Chondrocyte (in vitro differentiated cells): ENCODE results near the gene SLC41A3. TPM values are rescaled to one million over a fixed set of nuclear protein-coding genes. Genes with fewer than 3 reads are reported as not detected.

Source experiments
- DNase-seq: peaks from one replicate; pipeline ENCODE4 v3.0.0; 2021; ENCODE audit warnings: mixed read lengths, low spot score
- H3K27ac Mint-ChIP-seq: one replicate; pipeline ENCODE4 v1.8.0; 2021; ENCODE audit warnings: mild to moderate bottlenecking, moderate library complexity, mixed read lengths; ENCODE audit not compliant: unreplicated experiment
- H3K27me3 Mint-ChIP-seq: 2 replicates; pipeline ENCODE4 v1.8.0; 2021; ENCODE audit warnings: low read depth, mixed read lengths
- H3K36me3 Mint-ChIP-seq: 2 replicates; pipeline ENCODE4 v1.8.0; 2021; ENCODE audit warnings: low read depth, mixed read lengths
- H3K4me1 Mint-ChIP-seq: 2 replicates; pipeline ENCODE4 v1.8.0; 2021; ENCODE audit warnings: low read depth, mild to moderate bottlenecking, mixed read lengths
- H3K4me3 Mint-ChIP-seq: one replicate; pipeline ENCODE4 v1.8.0; 2021; ENCODE audit warnings: mild to moderate bottlenecking, moderate library complexity, mixed read lengths; ENCODE audit not compliant: unreplicated experiment
- H3K9me3 Mint-ChIP-seq: 2 replicates; pipeline ENCODE4 v1.8.0; 2021; ENCODE audit warnings: low read depth, mixed read lengths
- CTCF ChIP-seq: fragments of 200-600 bp; sonication (generic); IDR thresholded peaks from 2 replicates; pipeline ENCODE4 v1.5.0; 2021; ENCODE audit warnings: antibody characterized with exemption, mild to moderate bottlenecking, moderate library complexity
- total RNA-seq: library from RNA; stranded (reverse); gene quantifications from 3 replicates; pipeline ENCODE4 v1.2.1, GENCODE V29; 2021

Gene SLC41A3
- total RNA-seq, 1 donor from 2014 or later: 43.2 TPM

- DNase-seq: no peak
- no peak for TF ChIP-seq CTCF
- Mint-ChIP-seq H3K36me3 (no peaks in the 10 kb centered on the region), H3K9me3 (no peaks in the 10 kb centered on the region), H3K4me3 (no peak overlapping the region), H3K27me3 (no peaks in the 10 kb centered on the region), H3K4me1 (peaks cover 17% of the 10 kb centered on the region), H3K27ac (no peak overlapping the region)
Observed at GRCh38 chr3:126057936-126058335, 26.0 kb downstream of the SLC41A3 start.

GRCh38 chr3:126057501-126057819, 26.5 kb downstream of the SLC41A3 start:
- Mint-ChIP-seq H3K27ac (no peak overlapping the region), H3K4me3 (no peak overlapping the region), H3K9me3 (no peaks in the 10 kb centered on the region), H3K4me1 (peaks cover 17% of the 10 kb centered on the region), H3K27me3 (no peaks in the 10 kb centered on the region), H3K36me3 (no peaks in the 10 kb centered on the region)
- TF ChIP-seq CTCF: no peak
- no peak for DNase-seq

DNA sequence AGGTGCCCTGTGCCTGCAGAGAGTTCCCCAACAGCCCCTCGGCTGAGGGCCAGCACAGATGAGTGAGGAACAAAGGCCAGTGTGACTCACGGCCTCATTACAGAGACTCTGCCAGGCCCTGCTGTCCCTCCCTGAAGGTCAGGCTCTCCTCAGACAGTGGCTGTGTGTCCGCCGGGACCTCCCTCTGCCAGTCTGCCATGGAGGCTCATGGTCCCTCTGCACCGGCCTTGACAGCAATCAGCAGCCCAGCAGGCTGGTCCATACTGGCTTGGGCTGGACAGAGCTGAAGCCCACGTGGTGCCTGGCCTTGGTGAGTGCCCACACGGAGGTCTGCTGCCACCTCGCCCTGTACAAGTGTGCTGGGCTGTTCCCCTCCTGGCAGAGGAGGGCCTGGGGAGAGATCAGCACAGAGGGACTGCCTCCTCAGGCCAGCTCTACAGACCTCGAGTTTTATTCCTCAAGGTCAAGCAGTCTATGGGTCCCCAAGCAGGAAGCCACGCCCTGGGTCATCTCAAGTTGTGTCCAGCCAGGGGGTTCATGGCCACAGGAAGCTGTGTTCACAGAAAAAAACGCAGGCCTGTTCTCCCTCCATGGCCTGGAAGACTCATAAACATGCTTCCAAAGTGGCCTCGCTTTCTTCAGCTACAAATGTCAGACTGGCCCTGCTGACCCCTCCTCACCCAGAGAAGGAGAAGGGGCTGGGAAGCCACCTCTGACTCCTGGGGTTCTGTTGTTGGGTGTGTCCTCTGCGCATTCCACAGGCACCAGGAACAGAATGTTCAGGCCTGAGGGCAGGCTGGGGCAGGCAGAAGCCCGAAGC, 27.0 kb downstream of the SLC41A3 start:
- Mint-ChIP-seq H3K36me3 (no peaks in the 10 kb centered on the region), H3K27me3 (no peaks in the 10 kb centered on the region), H3K4me3 (no peak overlapping the region), H3K9me3 (no peaks in the 10 kb centered on the region), H3K27ac (no peak overlapping the region), H3K4me1 (peaks cover 17% of the 10 kb centered on the region)
- DNase-seq: no peak
- TF ChIP-seq CTCF: no peak

DNA sequence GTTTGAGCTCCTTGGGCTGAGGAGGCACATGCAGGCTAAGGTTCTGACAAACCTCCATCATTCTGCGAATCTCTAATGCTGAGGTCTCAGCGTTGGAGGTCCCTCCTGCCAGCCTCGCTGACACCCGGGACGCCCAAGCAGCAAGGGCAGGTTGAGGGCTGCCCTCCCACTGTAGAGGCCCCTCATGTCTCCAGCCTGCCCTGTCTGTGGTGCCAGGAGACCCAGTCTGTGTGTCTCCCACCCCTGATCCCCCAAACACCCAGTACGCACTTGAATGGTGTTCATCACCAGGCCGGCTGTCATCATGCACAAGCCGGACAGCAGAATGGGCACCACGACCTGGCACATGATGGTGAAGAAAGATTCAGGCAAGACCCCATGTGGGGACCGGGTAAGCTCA, 27.8 kb downstream of the SLC41A3 start:
- H3K27me3 Mint-ChIP-seq: no peaks in the 10 kb centered on the region
- no peak overlapping the region for H3K27ac Mint-ChIP-seq
- no peak for TF ChIP-seq CTCF
- H3K36me3 Mint-ChIP-seq: no peaks in the 10 kb centered on the region
- no peak overlapping the region for H3K4me3 Mint-ChIP-seq
- no peaks in the 10 kb centered on the region for H3K9me3 Mint-ChIP-seq
- peaks cover 17% of the 10 kb centered on the region for H3K4me1 Mint-ChIP-seq
- DNase-seq: no peak

GRCh38 chr3:126054870-126055269, 29.1 kb downstream of the SLC41A3 start:
- Mint-ChIP-seq H3K27ac (no peak overlapping the region), H3K36me3 (peaks cover 2% of the 10 kb centered on the region), H3K4me1 (peaks cover 17% of the 10 kb centered on the region), H3K4me3 (no peak overlapping the region), H3K27me3 (no peaks in the 10 kb centered on the region), H3K9me3 (no peaks in the 10 kb centered on the region)
- DNase-seq: no peak
- no peak for TF ChIP-seq CTCF
